Loucy (cell line): ENCODE measurements around the gene SCNM1.
A peak's percentile ranks its signal among the peaks of the same experiment; 100 is the strongest.

Source experiments
- H2AFZ ChIP-seq: fragments of 200-600 bp; sonication (generic); 2 replicates; pipeline ENCODE4 v1.6.0; 2016; ENCODE audit warnings: antibody characterized with exemption, mild to moderate bottlenecking, low read length, moderate library complexity
- H3F3A ChIP-seq: fragments of 200-600 bp; 2 replicates; pipeline ENCODE4 v1.6.0; 2016; ENCODE audit warnings: antibody characterized with exemption, low read depth, mild to moderate bottlenecking
- H3K27me3 ChIP-seq: fragments of 200-600 bp; sonication (generic); 2 replicates; pipeline ENCODE4 v1.6.1; 2014; ENCODE audit warnings: low read length, mild to moderate bottlenecking; ENCODE audit not compliant: insufficient read depth, poor library complexity, severe bottlenecking
- H3K36me3 ChIP-seq: fragments of 200-600 bp; sonication (generic); 2 replicates; pipeline ENCODE4 v1.6.1; 2016; ENCODE audit warnings: low read length; ENCODE audit not compliant: insufficient read depth
- H3K4me1 ChIP-seq: fragments of 200-600 bp; sonication (generic); 2 replicates; pipeline ENCODE4 v1.5.1; 2014; ENCODE audit warnings: low read length, mild to moderate bottlenecking; ENCODE audit not compliant: insufficient read depth, poor library complexity, severe bottlenecking
- H3K4me2 ChIP-seq: fragments of 200-600 bp; sonication (generic); 2 replicates; pipeline ENCODE4 v1.6.0; 2014; ENCODE audit warnings: antibody characterized with exemption, low read length, low read depth, mild to moderate bottlenecking; ENCODE audit not compliant: poor library complexity, severe bottlenecking
- H3K4me3 ChIP-seq: fragments of 200-600 bp; sonication (generic); 2 replicates; pipeline ENCODE4 v1.5.1; 2014; ENCODE audit warnings: low read length, mild to moderate bottlenecking, mixed read lengths; ENCODE audit not compliant: poor library complexity, severe bottlenecking
- H3K79me2 ChIP-seq: fragments of 200-600 bp; sonication (generic); 2 replicates; pipeline ENCODE4 v1.6.1; 2014; ENCODE audit warnings: low read length; ENCODE audit not compliant: insufficient read depth
- H3K9ac ChIP-seq: fragments of 200-600 bp; sonication (generic); 2 replicates; pipeline ENCODE4 v1.6.0; 2014; ENCODE audit warnings: mild to moderate bottlenecking, low read depth, low read length, moderate library complexity; ENCODE audit not compliant: poor library complexity, severe bottlenecking
- H3K9me2 ChIP-seq: fragments of 200-600 bp; sonication (generic); replicated peaks from 2 replicates; pipeline ENCODE4 v1.6.1; 2016; ENCODE audit warnings: low read depth, low read length, mixed read lengths
- H3K9me3 ChIP-seq: fragments of 200-600 bp; sonication (generic); 2 replicates; pipeline ENCODE4 v1.6.1; 2014; ENCODE audit warnings: mild to moderate bottlenecking, antibody characterized with exemption, low read length, low read depth; ENCODE audit not compliant: insufficient read depth
- H4K20me1 ChIP-seq: fragments of 200-600 bp; sonication (generic); 2 replicates; pipeline ENCODE4 v1.6.0; 2014; ENCODE audit warnings: antibody characterized with exemption, low read length, mild to moderate bottlenecking; ENCODE audit not compliant: insufficient read depth, poor library complexity, severe bottlenecking
- EZH2phosphoT487 ChIP-seq: fragments of 200-600 bp; IDR thresholded peaks from 2 replicates; pipeline ENCODE4 v1.6.1; 2018; ENCODE audit warnings: antibody characterized with exemption, mild to moderate bottlenecking, moderate library complexity, borderline replicate concordance
- TF ChIP-seq, protein P1 (sequence below): fragments of 200-600 bp; sonication (generic); conservative IDR thresholded peaks from 2 replicates; pipeline ENCODE4 v1.5.1; 2014; ENCODE audit warnings: mild to moderate bottlenecking, antibody characterized with exemption, low read length

Gene SCNM1

DNA sequence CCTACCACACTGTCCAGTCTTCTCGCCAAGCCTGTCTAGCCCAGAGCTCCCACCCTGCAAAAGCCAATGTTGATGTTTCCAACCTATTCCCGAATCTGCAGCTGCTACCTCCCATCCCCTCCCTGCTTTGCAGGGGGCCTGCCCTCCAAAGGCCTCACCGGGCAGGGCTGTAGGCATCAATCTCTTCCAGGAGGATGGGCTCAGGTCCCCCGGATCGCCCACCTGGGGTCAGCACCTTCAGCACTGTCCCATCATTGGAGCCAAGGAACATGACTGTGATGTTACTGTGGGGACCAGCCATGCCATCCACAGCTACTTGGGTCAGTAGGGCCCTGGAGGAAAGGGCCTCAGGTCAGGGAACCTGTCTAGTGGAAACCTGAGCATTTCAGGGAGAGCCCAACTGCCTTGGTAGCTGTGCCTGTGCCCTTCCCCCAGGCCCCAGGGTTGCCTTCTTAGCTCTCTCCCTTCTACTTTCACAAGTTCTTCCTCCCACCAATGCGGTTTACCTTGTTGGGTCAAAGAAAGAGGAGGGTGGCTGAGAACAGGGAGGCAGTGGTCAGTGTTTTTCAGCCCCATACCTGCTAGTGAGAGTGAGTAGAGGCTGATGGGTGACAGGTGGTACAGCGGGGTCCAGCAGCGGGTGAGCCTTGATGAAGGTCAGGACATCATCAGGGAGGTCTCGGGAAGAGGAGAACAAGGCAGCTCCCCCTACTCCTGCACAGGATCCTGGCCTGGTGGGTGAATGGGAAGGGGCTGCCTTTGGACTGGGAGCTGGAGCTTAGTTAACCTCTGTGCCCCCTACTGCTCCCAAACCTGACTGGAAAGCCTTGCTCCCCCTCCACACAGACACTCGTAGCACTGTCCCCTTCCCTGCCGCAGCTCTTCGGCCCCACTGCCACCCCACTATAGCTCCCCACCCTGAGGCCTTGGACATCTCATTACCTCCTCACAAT is 30.2 kb upstream of the SCNM1 start:
- Histone ChIP-seq H2AFZ (no peak overlapping the region), H3K9ac (no peak overlapping the region), H3F3A (no peaks in the 10 kb centered on the region), H3K9me3 (no peaks in the 10 kb centered on the region), H3K79me2 (no peaks in the 10 kb centered on the region), H3K27me3 (no peaks in the 10 kb centered on the region), H3K4me3 (no peak overlapping the region), H3K4me1 (no peaks in the 10 kb centered on the region), H4K20me1 (no peaks in the 10 kb centered on the region), H3K36me3 (no peaks in the 10 kb centered on the region), H3K9me2 (no peaks in the 10 kb centered on the region), H3K4me2 (no peak overlapping the region)
- TF ChIP-seq, protein P1, sequence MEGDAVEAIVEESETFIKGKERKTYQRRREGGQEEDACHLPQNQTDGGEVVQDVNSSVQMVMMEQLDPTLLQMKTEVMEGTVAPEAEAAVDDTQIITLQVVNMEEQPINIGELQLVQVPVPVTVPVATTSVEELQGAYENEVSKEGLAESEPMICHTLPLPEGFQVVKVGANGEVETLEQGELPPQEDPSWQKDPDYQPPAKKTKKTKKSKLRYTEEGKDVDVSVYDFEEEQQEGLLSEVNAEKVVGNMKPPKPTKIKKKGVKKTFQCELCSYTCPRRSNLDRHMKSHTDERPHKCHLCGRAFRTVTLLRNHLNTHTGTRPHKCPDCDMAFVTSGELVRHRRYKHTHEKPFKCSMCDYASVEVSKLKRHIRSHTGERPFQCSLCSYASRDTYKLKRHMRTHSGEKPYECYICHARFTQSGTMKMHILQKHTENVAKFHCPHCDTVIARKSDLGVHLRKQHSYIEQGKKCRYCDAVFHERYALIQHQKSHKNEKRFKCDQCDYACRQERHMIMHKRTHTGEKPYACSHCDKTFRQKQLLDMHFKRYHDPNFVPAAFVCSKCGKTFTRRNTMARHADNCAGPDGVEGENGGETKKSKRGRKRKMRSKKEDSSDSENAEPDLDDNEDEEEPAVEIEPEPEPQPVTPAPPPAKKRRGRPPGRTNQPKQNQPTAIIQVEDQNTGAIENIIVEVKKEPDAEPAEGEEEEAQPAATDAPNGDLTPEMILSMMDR: peak; percentile 53
- no peak for TF ChIP-seq EZH2phosphoT487

GRCh38 chr1:151137789-151138188 is 28.2 kb upstream of the SCNM1 start:
- no peaks in the 10 kb centered on the region for H3F3A ChIP-seq
- no peaks in the 10 kb centered on the region for H3K9me2 ChIP-seq
- H3K9ac ChIP-seq: no peak overlapping the region
- no peaks in the 10 kb centered on the region for H4K20me1 ChIP-seq
- no peaks in the 10 kb centered on the region for H3K79me2 ChIP-seq
- no peaks in the 10 kb centered on the region for H3K4me1 ChIP-seq
- H3K4me3 ChIP-seq: no peak overlapping the region
- TF ChIP-seq, protein P1: no peak
- no peak for TF ChIP-seq EZH2phosphoT487
- H3K27me3 ChIP-seq: no peaks in the 10 kb centered on the region
- no peak overlapping the region for H3K4me2 ChIP-seq
- H2AFZ ChIP-seq: no peak overlapping the region
- no peaks in the 10 kb centered on the region for H3K36me3 ChIP-seq
- no peaks in the 10 kb centered on the region for H3K9me3 ChIP-seq

GRCh38 chr1:151142411-151143056 is 23.4 kb upstream of the SCNM1 start:
- Histone ChIP-seq H4K20me1 (no peaks in the 10 kb centered on the region), H2AFZ (no peak overlapping the region), H3K4me3 (no peak overlapping the region), H3K27me3 (peaks cover 11% of the 10 kb centered on the region), H3K4me1 (peaks cover 7% of the 10 kb centered on the region), H3K9ac (no peak overlapping the region), H3F3A (no peaks in the 10 kb centered on the region), H3K36me3 (no peaks in the 10 kb centered on the region), H3K9me2 (no peaks in the 10 kb centered on the region), H3K79me2 (no peaks in the 10 kb centered on the region), H3K9me3 (no peaks in the 10 kb centered on the region), H3K4me2 (no peak overlapping the region)
- TF ChIP-seq EZH2phosphoT487: no peak
- TF ChIP-seq, protein P1: no peak
